Suprapubic skin (tissue), 4 donors: Measurements from ENCODE around the gene MGARP.

Experiments used
- CTCF ChIP-seq, 2 donors: fragments of 200-600 bp in 1 of 2; fragments of 450-650 bp in 1 of 2; sonication (generic) in 1 of 2; IDR thresholded peaks; one replicate each; pipeline ENCODE4 v1.5.1; 2016 to 2019; ENCODE audit warnings: antibody characterized with exemption in 2 of 2, mild to moderate bottlenecking in 1 of 2, moderate library complexity in 1 of 2
- POLR2A ChIP-seq, 2 donors: fragments of 450-650 bp; IDR thresholded peaks; one replicate each; pipeline ENCODE4 v1.6.1; 2017; ENCODE audit warnings: antibody characterized with exemption in 2 of 2, mild to moderate bottlenecking in 2 of 2, moderate library complexity in 2 of 2
- POLR2AphosphoS5 ChIP-seq, 3 donors: sonication (generic); formaldehyde crosslinking; IDR thresholded peaks; one replicate each; pipeline ENCODE4 v1.6.1; 2017; ENCODE audit warnings: antibody characterized with exemption in 3 of 3

GRCh38 chr4:139279760-139280620 lies at the start of gene MGARP:
- TF ChIP-seq CTCF (IDR thresholded peaks at IDR 0.05) (no peak), POLR2AphosphoS5 (IDR thresholded peaks at IDR 0.05) (no peak), POLR2A (IDR thresholded peaks at IDR 0.05) (no peak)
